Fibroblast of peridontal ligament (primary cell): ENCODE results near the gene EXOC3L1.

ENCODE experiments used
- DNase-seq: peaks from one replicate; pipeline ENCODE4 v3.0.0-alpha.2; 2010; ENCODE audit errors: extremely low read depth

The EXOC3L1 gene

DNA sequence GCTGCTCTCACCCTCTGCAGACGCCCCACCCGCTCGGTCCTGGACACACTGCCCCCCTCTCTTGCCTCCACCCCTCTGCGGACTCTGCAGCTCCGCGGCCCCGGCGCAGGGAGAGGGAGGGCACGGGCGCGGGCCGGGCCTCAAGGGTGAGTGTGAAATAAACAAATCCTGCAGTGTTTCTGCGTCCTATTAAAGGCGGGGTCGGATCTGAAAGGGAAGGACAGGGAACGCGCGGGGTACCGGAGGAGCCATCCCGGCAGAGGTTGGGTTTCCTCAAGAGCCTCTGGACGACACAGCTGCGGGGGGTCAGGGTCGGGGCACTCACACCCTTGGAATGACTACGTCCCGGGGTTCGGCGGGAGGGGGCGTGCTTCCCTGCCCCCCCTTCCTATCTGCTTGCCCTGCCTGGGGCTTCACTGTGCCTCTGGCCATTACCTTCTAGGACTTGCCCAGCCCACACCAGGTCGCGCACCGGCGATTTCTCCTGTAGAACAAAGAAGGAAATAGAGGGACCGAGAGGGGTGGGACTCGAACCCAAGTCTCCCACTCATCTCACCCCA, 25.9 kb downstream of the EXOC3L1 start:
- DNase-seq, result peak; percentile 33

DNA sequence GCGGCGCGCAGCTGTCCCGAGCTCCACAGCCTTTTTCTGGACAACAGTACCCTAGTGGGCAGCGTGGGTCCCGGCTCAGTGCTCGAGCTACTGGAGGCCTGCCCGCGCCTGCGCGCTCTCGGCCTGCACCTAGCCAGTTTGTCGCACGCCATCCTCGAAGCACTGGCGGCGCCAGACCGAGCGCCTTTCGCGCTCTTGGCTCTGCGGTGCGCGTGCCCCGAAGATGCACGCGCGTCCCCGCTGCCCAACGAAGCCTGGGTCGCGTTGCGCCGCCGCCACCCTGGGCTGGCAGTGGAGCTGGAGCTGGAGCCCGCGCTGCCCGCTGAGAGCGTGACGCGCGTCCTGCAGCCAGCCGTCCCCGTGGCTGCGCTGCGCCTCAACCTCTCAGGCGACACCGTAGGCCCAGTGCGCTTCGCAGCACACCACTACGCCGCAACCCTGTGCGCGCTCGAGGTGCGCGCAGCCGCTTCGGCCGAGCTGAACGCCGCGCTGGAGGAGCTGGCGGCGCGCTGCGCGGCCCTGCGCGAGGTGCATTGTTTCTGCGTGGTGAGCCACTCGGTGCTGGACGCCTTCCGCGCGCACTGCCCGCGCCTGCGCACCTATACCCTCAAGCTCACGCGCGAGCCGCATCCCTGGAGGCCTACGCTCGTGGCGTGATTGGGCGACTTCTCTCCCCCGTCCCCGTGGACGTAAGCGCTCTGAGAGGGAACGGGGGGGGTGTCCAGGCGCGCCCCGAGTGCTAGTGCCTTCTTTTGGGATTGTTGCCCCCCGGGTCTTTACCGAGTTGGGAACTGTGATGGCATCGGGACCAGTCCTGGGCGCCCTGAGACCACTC, 26.6 kb downstream of the EXOC3L1 start:
- DNase-seq, result peak; percentile 60

DNA sequence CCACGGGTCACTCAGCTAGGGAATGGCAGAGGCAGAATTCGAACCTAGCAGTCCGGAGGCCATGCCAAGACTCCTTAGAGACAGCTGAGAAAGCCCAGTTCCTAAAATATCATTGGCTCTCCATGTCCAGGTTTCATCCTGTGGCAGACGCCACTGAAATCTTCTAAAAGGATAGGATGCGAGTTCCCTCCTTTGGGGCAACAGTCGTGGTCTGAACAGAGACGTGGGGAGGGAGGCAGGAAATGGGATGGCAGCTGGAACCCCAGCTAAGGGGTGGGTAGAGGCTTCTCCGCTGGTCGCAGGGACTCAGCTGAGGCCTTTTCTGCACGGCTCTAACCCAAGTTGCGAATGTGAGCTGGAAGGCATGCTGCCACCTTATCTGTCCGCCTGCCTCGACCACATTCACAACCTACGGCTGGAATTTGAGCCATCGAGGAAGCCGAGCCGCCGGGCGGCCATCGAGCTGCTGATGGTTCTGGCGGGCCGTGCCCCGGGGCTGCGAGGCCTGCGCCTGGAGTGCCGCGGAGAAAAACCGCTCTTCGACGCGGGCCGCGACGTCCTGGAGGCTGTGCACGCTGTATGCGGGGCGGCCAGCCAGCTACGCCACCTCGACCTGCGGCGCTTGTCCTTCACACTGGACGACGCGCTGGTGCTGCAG, 27.3 kb downstream of the EXOC3L1 start:
- peak; percentile 29 for DNase-seq

DNA sequence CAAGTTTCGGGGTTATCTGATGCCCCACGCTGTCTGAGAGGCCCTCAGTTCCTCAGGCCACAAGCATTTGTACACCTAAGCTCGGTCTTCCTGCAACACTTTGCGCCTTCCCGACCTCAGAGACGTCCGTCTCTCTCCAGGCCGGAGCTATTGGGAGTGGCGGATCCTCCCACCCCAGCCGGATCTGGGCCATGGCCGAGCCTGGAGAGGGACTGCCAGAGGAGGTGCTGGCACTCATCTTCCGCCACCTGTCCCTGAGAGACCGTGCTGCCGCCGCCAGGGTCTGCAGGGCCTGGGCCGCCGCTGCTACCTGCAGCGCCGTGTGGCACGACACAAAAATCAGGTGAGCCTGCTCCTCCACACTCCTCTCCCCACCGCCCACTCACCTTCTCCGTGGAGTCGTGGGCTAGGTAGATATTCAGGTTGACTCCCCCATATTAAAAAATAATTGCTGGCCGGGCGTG, 28.3 kb downstream of the EXOC3L1 start:
- DNase-seq, result no peak

DNA sequence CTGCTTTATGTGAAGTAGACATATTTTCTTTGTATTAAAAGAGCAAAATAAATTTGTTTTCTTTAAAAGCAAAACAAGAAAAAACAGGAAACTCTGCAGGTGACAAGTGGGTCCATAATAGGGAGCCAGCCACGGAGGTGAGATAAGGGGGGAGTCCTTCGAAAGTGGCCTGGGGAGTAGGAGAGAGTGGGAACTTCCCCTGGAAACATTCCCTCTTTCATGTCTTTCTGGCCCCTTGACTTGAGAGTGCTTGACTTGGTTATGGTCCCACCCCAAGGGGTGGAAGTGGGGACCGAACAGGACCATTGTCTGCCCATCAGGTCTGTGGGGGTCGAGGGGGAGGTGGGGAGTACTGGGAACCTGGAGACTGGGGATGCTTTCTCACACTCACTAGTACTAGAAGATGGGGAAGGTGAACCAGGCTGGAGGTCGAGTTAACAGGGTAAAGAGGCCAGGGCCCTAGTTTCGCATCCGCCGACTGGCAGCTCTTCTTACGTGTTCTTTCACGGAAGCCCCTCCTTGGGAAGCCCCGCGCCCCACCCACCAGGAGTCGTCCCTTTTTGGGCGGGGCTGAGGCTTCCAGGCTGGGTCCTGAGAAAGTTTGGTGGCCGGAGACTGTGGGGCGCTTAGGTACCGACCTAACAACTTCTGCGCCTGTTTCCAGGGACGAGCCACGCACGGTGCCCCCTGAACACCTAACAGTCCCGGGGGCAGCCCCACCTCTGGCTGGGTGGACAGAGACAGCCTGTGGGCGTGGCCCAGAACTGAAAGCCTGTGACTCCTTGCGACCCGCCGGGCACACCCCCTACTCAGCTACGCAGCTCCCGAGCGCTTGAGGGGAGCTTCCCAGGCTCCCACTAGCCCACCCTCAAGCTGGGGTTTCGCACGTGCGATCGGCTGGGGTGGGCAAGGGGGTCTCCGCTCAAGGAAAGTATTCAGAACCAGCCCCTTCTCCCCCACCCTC, 31.0 kb downstream of the EXOC3L1 start:
- DNase-seq, result no peak

DNA sequence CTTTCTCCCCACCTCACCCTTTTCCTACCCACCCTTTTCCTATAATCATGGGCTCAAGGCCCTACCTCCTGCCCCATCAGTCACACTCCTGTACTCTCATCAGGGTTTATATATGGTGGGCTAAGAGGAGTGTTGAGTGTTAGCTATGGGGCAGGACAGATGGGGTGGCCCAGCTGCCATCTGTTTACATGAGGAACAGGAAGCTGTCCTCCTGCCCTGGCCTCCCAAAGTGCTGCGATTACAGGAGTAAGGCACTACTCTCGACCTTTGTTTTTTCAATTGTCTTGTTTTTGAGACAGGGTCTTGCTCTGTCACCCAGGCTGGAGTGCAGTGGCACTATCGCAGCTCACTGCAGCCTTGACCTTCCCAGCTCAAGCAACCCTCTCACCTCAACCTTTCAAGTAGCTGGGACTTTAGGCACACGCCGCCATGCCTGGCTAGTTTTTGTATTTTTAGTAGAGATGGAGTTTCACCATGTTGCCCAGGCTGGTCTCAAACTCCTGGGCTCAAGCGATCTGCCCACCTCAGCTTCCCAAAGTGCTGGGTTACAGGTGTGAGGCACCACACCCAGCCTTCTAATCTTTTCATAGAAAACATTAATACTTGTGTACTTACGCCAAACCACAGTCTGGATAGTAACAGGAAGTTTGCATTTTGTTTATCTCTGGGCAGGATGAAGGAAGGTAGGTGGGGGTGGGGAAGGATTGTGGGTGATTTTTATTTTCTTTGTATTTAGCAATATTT, 31.9 kb downstream of the EXOC3L1 start:
- DNase-seq, result no peak

DNA sequence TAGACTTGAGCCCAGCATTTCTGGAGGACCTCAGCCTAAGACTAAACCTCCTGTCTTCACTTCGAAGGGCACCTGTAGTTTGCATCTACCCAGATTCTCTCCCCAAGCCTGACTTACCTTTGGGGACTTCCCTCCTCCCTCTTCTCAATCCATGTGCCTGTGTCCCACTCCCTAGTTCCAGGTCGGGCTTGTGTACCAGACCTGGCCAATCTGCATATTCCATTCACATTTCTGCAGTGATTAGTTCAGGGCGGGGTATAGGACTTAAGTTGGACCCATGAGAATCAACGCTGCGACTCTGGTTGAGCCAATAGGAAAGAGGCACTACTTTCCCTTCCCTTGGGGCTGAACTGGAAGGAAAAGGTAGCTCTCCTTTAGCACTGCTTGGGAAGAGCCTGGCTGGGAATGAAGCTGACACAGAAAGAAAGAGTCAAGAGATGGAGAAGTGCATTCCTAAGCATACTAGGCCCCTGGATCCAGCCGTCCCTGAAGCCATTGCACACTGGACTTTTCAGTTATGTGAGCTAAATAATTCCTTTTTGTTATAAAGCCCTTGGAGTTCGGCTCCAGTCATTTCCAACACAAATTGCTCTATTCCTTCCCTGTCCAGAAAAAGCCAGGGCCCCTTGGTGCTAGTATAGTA, 32.7 kb downstream of the EXOC3L1 start:
- DNase-seq, result no peak

DNA sequence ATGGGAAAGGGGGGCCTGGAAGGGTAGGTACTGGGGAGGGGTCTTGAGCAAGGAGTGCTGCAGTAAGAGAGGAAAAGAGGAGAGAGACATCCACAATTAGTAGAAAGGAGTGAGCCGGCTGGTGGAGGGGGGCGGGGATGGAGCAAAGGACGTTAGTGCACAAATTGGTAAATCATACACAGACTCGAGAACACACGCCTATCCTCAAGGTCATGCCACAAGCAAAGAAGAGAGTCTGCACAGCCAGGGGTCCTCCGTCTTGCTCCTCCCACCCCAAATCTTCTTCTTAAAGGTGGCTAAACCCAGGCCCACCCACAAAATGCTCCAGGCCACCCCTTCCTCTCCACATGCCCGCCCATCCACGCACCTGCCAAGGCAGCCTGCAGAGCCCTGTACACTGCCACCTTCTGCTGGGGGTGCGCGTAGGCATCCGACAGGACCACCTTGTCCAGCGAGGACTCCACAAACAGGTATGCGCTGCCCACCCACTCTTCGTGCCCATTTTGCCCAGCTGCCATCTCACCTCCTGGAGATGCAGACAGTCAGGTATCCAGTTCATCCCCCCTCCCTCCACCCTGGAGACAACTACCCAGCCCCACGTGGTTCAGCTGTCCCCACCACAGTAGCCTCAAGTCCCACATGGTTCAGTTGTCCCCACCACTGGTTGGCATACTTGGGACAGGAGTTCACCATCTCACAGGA, 33.6 kb downstream of the EXOC3L1 start:
- DNase-seq, result no peak

DNA sequence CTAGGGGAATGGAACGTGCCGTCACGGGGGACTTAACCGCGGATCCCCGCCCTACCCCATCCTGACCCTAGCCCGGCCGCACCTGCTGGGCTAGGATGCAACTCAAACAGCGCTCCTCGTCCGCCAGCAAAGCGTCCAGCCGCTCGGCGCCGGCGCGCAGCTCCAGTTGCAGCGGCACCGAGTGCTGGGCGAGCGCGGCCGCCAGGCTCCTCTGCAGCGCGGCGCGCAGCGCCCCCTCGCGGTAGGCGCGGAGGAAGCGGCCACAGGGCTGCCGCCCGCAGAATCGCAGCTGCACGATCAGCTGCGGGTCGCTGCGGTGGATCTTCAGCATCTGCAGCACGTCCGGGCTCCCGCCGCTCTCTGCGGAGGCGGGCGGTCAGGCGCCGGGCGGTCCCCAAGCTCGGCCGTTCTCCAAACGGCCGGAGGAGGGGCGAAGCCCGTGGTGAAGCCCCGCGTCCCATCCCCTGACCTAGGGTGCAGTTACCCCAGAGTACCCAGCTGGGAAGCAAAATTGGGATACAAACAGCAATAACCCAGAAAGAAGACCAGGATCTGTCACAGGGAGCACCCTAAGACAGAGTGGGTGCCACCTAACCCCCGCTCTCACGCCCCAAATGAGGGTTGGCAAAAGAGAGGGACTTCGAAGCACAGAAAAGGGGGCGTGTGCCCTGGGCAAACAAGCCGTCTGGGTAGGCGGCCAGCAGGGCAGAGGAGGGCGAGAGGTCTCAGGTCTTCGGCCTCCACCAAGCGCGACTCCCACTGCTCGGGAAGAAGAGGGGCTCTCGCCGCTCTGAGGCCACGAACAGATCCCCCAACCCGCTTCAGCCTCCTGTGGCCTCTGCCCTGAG, 34.4 kb downstream of the EXOC3L1 start:
- peak; percentile 64 for DNase-seq

DNA sequence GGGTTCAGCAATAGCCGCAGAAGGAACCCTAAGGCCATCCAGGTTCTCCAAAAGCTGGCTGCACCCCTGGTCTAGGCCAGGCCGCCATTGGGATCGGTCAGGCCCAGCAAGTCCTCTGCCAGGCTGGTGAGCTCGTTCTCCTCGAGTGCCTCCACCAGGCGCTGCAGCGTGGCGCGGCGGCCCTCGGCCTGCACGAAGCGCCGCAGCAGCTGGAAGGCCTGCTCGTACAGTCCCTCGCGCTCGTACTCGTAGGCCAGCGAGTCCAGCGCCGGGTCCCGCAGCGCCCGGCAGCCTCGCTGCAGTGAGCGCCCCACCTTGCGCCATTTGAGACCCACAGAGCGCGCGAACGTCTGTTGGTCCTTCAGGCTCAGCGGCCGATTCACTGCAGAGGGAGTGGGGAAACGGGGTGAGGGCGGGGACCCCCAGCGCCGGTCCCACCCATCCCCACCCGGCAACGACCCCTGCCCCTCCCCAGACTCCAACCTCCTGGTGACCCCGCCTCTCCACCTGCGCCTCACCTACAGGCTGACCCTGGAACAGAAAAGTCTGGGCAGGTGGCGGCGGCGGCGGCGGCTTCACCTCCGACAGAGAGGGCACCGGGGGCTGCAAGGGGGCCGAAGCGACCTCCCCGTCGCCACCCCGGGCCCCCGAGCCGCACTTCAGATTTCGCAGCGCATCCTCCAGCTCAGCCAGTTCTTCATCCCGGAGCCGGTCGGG, 35.2 kb downstream of the EXOC3L1 start:
- DNase-seq, result no peak

DNA sequence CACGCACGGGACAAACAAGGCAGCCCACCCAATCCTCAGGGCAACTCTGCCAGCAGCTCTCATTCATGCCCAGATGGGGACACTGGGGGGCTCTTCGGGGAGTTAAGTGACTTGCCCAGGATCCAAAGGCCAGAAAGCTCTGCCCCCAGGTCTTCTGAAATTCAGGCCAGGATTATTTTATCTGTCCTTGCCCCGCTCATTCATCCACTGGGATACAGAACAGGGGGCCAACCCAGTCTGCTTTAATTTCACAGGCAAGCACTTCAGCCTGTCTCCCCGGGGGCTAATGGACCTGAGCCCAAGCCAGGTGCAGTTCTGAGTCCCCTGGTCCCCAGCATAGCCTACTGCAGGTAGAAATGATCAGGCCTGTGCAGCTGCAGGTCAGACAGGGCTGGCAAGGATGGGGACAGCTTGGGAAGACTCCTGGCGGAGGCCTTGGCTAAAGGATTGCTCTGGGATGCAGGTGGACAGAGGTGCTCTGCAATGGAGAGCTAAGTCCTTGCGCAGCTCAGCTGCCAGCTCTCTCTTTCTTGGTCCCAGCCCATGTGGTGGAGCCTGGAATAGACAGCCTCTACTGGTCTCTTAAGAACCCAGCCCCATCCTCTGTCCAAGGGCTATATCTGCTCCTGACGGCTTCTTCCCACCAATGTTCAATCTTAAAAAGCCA, 38.4 kb downstream of the EXOC3L1 start:
- no peak for DNase-seq

DNA sequence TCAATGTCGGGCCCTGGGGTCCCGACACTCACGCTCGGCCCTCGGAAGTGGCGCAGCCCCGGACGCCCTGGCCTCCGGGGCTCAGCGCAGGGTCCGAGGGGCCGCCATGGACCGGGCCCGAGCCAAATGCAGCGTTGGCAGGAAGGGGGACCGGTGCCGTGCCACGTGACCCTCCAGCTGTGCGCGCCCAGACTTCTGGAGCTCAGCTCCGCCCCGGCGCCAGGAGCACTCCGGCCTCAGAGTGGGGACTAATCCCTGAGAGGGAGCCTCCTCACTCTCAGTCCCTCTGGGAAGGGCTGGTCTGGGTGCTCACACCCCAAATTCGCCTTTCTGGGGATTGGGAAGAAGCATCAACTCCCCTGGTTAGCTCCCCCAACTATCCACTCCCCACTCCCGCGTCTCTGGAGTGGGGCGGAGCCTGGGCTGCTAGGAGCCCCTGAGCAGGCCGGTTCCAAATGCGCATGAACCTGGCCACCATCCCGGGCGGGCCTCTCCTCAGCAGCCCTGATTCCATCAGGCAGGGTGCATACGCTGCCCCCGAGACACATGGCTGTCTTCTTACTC, 39.0 kb downstream of the EXOC3L1 start, which contains the start of gene B3GNT9:
B3GNT9 (minus strand) TSS at position 166 of the 564 bp plus-strand sequence. CDS start 513 bp downstream, outside the sequence.
- DNase-seq, result peak; percentile 76

DNA sequence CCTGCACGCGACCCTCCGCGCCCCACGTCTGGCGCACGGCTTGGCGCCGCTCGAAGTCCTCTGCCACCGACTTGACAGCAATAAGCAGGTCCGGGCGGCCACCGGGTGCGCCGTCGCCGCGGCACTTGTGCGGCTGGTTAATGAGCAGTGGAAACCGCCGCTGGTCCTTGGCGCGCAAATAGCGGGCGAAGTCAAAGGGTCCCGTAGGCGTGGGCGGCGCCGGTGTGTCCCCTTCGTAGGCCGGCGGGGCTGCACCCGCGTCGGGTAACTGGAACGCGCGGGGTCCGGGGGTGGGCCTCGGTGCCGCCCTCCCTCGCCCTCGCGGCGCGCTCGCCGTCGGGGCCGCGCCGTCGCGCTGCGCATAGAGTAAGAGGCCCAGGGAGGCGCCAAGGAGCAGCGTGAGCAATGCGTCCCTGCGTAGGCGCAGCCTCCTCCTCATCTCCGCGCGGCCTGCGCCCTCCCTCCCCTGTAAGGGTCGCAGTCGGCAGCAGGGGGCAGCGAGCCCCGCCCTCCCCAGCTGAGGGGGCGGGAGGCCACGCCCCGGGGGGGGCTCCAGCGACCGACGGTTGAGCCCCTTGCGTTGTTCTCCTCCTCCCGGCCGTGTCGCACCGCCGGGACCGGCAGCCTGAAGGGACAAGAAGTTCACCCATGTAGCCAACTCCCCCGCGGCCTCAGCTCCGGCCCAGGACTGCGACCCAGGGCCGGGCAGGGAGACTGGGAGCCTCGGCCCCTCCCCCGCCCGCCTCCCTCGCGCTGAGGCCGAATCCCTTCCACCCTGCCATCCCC, 39.7 kb downstream of the EXOC3L1 start:
- peak; percentile 55 for DNase-seq

DNA sequence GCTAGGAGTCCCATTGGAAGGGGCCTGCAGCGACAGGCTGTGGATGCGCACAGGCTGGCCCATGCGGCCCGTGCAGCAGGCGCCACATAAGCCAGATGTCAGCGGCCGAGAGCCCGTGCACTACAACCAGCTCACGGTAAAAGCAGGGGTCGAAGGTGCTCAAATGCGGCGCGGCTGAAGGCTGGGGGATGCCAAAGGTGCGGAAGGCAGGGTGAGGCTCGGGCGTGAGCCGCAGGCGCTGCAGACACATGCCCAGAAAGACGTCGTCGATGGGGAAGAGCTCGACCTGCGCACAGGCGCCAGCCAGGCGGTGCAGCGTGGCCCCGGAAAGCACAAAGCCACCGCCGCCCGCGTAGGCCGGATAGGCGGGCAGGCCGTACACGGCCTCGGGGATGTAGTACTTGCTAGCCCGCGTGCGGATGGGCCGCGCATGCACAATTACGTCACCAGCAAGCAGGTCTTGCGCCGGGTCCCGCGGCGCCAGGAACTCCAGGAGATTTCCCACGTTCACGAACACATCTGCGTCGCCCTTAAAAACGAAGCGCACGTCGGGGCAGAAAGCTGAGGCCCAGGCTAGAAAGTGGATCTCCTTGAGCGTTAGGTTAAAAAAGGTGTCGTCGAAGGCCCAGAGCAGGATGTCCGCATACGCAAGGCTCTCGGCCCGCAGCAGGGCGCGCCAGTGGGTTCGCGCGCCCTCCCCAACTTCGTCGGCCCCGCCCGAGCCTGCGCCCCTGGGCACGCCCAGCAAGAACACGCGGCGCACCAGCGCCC, 40.5 kb downstream of the EXOC3L1 start:
- no peak for DNase-seq

DNA sequence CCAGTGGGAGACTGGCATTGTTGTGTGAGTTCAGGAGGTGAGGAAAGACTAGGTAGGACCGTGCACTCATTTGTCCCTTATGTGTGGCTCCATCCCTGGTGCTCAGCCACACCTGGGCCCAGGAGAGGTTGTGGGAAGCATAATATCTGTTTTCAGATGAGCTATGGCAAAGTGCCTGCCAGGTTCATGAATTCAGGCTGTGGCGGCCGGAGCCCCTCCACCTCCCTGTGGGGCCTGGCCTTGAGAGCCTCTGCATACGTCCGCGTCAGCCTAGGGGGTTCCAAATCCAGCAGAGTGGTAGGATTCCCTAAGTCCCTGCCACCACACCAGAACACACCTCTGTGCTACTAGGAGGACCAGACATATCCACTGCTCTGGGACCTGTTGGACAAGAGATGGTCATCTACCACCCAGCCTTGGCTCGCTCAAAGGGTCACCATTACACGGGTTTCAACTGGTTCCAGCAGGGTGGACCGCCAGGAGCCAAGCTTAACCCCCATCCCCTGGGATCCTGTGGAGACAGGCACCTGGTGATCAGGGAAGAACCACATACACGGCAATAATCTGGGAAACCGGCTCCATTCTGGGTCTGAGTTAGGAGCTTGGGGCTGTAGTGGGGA, 41.2 kb downstream of the EXOC3L1 start:
- no peak for DNase-seq
